HG03571 (cell line): ENCODE results near the gene STAT6.

Experiments
- ATAC-seq: cut with Tn5 transposase; IDR thresholded peaks from one replicate; pipeline ENCODE4 v1.9.1; 2021; ENCODE audit not compliant: unreplicated experiment

STAT6 gene

DNA sequence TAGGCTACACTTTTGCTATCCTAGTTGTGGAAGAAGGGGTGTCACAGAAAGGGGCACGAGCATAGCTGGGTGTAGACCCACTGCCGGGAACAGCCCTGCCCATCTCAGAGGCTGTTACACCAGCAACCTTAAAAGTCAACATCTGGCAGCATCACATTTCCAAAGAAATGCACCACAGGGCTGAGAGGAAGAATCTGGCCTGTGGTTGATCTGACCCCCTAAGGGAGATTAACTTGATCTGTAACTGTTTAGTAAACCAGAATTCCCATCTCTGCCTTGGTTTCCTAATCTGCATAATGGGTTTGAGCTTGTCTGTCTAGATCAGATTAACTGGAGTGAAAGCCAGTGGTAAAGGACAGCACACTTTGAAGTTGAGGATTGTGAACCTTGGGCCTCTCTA lies 34.9 kb upstream of the STAT6 start:
- ATAC-seq = no peak

DNA sequence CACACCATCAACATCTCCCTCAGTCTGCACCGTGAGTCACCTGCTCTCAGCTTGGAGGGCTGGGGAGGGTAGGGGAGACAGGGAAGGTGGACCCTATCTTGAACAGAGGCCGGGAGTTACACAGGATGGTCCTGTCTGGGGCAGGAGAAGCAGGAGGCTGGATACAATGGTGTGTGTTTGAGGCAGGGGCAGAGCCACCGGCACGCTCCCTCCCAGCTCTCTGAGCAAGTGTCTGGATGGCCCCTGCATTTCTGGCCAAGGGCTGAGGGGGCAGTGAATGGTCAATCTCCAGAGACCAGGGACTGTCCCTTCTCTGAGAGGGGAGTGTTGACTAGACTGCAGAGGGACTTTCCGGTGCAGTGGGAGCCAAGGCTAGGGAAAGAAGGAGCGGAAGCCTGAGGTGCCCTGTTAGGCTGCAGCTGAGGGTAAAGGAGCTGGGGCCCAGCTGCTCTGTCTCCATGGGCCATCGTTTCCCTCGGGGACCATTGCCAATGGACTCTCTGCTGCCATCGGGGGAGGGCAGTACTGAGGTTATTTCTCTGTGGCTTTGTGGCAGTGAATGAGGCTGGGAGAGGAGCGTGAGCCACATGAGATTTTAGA lies 34.4 kb upstream of the STAT6 start:
- no peak for ATAC-seq

DNA sequence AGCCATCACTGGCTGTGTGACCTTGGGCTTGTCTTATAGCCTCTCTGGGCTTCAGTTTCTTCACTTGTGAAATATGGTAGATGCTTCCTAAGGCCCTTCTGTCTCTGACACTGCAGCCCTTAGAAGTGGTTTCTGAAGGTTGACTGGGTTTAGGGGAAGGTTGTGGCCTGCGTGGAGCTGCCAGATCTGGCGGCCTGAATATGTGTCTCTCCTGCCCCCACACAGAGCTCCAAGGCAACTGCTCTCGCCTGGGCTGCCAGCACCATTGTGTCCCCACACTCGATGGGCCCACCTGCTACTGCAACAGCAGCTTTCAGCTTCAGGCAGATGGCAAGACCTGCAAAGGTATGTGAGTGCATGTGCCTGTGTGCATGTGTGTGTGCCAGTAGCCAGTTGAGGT lies 32.3 kb upstream of the STAT6 start:
- ATAC-seq = no peak

DNA sequence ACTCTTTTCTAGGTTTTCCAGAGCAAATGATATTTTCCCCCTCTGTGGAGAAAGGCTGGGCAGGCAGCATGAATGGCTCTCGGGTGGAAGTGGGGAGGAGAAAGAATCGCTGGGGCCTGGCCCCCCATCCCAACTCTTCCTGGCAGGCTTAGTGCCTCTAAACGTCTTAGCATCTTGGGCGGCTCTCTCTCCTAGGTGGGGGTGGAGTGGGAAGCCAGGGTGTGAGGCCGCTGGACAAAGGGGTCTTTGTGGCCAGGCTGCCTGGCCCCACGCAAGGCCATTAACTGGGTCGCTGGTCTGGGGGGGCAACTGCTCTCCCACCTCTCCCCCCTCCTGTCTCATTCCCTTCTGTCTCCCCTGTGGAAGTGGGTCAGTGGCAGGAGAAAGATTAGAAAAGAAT lies 31.6 kb upstream of the STAT6 start:
- ATAC-seq = no peak

DNA sequence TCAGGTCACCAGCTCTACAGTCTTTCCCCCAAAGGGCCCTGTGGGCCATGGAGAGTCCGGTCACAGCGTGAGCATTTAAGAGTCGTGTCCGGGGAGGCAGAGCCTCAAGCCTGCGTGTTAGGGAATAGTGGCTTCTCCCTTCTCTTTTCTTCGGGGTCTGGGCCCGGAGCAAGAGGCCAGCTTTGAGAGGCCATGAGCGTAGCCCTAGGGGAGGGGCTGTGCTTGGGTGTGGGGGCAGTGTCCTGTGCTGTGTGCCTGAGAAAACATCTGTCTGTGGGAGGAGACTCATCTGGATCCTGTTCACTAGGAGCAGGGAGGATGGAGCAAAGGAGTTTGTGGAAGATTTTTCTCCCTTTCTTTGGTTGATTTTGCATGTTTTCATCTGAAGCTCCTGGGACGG lies 31.0 kb upstream of the STAT6 start:
- no peak for ATAC-seq

DNA sequence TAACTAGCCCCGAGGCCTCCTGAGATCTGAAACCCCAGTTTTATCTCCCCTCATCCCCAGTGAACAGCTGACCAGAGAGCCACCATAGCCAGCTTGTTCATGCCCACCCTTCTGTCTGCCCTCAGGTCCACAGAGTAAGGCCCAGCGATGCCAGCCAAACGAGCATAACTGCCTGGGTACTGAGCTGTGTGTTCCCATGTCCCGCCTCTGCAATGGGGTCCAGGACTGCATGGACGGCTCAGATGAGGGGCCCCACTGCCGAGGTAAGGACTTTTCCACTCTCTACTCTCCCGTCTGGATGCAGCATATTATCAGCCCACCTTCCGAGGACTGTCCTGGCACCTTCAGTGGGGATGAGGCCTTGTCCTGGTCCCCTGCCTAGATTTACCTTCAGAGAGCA lies 30.1 kb upstream of the STAT6 start:
- ATAC-seq = no peak

DNA sequence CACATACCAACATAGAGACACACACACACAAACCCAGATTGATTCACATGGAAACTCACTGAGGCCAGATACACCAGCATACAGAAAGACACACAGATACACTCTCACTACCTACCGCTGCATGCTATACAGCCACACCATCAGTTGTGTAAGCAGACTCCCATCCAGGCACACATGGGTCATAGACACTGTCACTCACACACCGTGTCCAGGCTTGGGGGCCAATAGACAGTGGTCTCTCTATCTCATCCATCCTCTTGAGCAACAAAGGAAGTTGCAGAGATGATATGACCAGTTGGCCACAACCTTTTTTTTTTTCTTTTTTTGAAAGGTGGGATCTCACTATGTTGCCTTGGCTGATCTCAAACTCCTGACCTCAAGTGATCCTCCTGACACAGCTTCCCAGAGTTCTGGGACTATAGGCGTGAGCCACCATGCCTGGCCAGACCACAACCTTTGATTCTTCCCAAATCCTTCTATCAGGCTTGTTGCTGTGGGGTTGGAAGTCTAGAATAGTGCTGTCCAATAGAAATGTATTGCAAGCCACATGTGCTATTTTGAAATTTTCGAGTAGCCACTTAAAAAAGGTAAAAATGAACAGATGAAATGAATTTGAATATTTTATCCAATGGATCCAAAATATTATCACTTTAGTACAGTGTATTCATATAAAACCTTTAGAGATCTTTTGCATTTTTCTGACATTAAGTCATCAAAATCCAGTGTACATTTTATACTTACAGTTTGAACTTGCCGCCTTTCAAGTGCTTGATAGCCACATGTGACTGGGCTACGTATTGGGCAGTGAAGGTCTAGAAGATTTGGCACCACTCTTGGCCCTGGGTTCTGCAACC lies 28.9 kb upstream of the STAT6 start:
- no peak for ATAC-seq

DNA sequence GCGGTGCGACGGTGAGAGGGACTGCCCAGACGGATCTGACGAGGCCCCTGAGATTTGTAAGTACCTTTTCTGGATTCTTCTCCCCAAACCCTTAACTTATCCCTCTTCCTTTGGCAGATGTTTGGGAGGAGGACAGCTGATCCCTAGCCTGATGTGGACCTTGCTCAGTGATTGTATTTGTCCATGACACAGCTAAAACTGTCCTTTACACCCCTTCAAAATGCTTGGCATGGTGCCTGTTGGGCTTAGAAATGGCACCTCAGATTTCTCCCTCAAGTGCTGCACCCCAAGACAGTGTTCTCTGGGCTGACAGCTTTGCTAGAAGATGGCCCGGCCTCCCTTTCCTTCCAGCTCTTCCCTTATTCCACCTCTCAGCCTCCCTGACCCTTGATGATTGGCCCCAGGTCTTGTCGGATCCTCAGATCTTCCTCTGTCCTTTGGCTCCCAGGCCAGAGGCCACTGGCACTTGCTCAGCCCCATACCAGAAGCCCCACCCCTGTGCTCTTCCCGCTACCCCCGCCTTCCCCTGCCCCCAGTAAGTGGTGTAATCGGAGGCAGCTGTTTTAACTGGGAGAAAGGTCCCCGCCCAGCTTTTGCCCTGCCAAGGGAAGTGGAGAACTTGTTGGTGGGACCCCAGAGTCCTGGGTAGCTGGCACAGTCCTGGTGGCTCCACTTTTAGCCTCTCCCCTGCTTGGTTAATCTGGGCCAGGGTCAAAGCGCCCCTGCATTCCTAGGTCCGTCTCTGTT lies 27.5 kb upstream of the STAT6 start:
- ATAC-seq = no peak

DNA sequence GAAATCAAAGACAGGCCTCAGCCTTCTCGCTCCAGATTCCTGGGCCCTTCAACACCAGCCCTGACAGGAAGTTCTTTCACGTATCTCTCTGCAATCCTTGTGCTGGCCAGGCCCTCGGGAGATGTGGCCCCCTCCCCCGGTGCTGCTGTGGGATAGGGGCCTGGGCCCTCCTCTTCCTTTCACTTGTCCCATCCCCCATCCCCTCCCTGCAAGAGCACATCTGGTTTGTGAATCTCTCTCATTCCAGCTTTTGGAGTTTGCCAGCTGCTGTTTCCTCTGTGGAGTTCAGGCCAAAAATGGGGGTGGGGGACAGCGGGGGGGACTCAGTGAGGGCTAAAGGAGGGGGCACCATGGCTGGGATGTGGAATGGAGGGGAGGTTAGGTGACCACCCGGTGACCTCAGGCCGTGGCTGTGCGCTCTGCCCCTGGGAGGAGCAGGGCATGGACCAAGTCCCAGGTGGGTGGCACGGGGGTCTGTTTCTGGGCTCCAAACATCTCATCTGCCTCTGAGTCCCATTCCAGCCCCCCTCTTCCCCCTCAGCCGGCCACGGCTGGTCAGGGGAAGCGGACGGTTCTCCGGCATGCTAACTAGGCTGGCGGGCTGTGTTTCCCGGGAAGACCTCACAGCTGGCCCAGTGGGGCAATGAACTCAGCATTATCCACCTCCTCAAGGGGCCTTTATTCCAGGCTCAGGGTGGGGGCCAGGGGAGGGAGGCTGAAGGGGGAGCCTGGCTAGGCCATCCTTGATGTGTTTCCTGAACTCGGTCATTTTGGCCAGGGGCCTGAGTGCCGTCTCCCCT lies 24.6 kb upstream of the STAT6 start:
- no peak for ATAC-seq

DNA sequence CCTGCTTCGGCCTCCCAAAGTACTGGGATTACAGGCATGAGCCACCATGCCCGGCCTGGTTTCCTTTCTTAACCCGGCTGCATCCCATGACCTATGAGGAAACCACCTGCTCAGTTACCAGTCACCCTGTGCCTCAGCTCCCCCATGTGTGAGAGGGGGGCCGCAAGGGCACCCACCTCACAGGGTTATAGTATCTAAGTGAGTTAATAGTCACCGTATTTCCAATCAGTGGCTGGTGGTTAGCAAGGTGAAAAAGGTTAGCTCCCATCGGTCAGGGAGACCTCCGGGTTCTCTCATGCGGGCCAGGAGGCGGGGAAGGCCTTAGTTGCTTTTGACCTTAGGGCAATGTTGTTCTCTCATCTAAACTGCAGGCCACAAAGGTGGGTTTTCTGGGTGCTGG lies 23.8 kb upstream of the STAT6 start:
- ATAC-seq = no peak

DNA sequence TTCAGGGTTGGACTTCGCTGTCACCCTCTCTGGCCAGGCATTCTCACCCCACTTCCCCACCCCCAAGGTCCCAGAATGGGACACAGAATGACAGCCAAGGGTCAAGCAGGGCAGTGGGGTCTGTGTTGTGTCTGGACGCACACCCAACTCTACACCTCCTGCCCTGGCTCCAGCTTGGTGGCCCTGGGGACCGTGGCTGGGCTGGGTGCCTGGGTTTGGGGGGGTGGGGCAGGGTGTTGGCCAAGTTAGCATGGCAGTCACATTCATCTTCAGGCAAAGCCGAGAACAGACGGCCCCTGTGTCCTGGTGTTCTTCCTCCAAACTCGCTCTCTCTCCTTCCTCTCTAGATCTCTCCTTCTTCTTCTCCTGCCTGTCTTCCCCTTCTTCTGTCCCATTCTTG lies 22.8 kb upstream of the STAT6 start:
- ATAC-seq = no peak

DNA sequence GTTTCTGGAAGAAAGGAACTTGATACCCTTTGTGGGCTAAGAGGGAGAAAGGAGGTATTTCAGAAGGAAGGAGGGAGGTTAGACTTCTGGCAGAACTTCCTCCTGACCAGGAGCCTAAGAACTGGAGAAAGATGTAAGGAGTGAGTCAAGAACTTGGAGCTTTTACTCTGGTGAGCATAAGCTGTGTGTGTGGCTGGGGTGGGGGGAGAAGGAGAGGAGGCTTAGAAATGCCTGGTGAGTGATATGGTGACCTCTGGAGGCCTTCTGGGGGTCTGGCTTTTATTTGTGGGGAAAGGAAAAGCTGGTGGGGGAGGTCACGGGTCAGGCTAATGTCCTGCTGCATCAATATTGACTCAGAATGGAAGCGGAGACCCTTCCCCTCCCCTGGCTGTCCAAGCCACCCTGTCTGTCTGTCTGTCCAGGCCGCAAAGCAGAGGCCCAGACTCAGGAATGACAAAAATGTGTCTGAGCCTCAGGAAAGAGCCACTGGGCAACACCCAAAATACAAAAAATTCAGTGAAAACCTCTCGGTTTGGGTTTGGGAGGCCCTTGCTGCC lies 21.9 kb upstream of the STAT6 start:
- ATAC-seq = no peak

DNA sequence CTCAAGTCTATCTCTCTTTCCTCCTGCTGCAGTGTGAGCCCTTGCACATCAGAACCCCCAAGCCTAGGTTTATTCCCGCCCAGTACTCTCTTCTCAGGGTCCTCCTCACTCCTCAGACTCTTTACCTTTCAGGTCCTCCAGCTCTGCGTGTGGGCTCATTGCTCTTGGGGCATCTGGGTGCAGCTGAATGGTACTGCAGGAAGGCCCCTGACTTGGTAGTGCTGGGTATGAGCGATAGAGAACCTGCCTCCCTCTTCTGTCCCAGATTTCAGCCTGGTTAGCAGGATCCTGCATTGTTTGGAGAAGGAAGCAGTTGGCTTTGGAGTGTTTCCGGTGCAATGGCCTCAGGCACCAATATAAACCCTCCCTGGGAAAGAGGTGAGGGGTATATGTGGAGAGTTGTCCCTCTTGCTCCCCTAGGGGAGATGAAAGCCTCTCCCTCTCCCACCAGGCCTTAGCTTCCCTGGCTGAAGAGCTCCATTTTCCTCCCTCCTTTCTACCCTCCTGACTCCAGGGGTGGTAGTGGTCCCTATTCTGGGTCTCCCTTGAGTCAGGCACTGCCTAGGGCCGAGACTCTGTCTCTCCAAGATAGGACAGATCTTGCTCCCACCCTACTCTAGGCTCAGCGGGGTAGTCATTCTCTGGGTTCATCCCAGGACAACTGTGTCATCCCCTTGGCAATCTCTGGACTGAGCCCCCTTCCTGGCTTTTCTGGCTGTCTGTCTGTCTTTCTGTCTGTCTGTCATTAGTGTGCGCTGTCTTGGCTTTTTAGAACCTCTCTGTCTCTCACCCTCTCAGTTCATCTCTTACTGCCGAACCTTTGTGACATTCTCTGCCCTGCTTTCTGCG lies 21.0 kb upstream of the STAT6 start:
- no peak for ATAC-seq

DNA sequence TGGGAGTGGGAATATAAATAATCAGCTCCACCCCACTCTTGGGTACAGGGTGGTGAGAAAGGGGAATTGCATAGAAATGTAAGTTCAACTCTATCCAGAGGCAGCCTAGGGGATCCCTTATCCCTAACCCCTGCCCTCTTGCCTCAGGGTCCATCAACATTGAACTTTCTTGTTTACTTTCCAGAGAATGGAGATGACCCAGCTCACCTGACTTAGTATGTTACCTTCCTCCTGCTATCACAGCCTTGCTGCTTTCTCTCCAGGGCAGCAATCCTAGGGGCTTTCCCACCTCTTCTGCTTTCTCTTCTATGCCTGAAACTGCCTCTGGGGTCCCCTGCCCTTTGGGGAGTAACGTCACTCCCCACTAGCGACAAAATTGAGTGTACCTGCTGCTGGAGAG lies 19.8 kb upstream of the STAT6 start:
- no peak for ATAC-seq

DNA sequence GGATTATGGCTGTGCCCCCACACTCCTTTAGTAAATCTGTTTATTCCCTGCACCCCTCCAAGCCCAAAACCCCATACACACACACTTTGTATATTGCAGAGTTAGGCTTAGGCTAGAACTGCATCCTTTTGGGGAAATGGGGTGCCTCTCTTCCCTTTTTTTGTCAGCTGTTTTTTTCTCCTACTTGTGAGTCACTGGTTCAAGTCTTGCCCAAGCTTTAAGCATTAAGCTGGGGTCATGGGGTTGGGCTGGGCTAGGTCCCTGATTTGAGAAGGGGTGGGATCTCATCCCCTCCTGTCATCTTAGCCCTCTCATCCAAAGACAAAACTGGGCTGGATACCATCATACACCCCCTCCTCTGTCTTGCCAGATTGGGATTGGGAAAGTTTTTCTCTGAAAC lies 18.7 kb upstream of the STAT6 start:
- no peak for ATAC-seq

DNA sequence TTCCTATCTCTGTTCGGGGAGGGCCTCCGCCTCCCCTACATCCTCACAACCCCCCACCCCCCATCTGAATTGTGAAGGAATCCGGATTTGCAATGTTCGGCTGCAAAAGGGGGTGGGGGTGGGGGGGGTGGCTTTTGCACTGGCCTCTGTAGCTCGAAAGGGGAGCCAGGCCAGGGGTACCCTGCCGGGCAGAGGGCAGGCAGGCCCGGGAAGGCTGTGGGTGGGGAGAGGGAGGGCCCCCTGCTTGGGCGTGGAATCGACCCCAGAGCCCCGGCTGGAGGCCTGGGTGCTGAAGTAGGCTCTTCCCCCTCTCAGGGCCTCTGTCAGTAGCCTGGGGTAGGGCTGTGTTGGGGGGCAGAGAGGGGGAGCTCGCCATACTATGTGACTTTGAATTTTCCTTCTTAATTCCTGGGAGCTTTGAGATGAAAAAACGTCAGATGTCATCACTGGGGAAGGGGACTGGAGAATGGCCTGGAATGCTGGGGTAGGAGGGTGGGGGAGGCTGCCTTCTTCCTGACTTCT lies 18.2 kb upstream of the STAT6 start:
- ATAC-seq = no peak

DNA sequence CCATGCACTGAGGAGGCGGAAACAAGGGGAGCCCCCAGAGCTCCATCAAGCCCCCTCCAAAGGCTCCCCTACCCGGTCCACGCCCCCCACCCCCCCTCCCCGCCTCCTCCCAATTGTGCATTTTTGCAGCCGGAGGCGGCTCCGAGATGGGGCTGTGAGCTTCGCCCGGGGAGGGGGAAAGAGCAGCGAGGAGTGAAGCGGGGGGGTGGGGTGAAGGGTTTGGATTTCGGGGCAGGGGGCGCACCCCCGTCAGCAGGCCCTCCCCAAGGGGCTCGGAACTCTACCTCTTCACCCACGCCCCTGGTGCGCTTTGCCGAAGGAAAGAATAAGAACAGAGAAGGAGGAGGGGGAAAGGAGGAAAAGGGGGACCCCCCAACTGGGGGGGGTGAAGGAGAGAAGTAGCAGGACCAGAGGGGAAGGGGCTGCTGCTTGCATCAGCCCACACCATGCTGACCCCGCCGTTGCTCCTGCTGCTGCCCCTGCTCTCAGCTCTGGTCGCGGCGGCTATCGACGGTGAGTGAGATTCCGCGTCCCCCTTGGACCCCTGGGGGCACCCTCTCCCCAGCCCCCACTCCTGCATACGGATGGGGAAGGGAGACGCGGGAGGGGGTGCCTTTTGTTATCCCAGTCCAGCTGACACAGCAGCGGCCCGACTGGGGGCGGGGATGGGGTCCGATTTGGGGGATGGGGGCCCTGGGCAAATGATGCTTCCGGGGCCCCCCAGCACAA lies 17.5 kb upstream of the STAT6 start:
- no peak for ATAC-seq

DNA sequence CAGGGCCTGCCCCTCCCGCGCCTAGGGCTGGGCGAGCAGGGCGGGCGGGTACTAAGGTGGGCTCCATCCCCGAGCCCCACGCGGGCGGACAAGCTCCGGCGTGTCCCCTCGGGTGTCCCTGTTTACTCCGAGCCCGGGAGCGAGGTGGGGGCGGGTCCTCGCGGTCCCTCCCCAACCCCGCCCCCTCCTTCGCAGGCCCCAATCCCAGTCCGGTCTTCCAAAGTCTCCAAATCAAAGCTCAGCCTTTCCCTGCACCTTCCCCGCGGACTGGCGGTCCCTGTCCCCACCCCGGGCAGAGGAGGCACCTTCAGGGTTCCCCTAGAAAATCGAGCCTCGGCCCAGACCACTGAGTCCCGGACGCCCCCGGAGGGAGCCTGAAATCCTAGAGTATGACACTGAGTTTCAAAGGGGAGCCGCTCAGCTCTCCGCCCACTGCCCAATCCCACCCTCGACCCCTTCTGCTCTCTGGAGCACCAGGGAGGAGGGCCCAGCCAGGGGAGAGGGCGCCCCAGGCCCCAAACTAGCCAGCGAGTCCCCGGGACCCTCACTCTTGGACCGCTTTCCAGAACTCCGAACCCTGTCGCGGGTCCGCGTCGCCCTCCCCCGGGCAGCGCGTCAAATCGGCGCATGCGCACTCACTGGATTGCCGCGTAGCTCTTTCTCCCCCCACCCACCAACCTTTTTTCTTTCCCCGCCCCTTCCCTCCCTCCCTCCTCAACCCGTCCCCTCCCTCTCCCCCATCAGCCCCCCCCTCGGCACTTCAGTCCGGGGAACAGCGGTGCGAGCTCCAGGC lies 16.8 kb upstream of the STAT6 start, which contains the start of gene LRP1:
TSS of gene LRP1 (plus strand) at position 758 of the 793 bp plus-strand sequence. CDS start 482 bp downstream, outside the sequence.
- no peak for ATAC-seq
